SH-SY5Y (cell line): ENCODE results near the gene FOXF1.

ENCODE experiments used
- GATA2 ChIP-seq: IDR thresholded peaks from 2 replicates; pipeline ENCODE4 v1.6.1; 2011; ENCODE audit warnings: mild to moderate bottlenecking, low read depth, low read length
- GATA3 ChIP-seq: IDR thresholded peaks from 2 replicates; pipeline ENCODE4 v1.6.1; 2011; ENCODE audit warnings: low read depth, mild to moderate bottlenecking, low read length, moderate library complexity

The FOXF1 gene

GRCh38 chr16:86524029-86524428 lies 13.7 kb downstream of the FOXF1 start:
- no peak for TF ChIP-seq GATA2
- no peak for TF ChIP-seq GATA3

- TF ChIP-seq GATA2 (no peak), GATA3 (no peak)
Observed at GRCh38 chr16:86525696-86526095, 15.4 kb downstream of the FOXF1 start.

- TF ChIP-seq GATA3 (no peak), GATA2 (no peak)
Observed at GRCh38 chr16:86527366-86527765, 17.0 kb downstream of the FOXF1 start.

- TF ChIP-seq GATA3, result no peak
- no peak for TF ChIP-seq GATA2
Observed at GRCh38 chr16:86528061-86528929, 18.0 kb downstream of the FOXF1 start.

GRCh38 chr16:86529160-86529559 lies 18.8 kb downstream of the FOXF1 start:
- TF ChIP-seq GATA3 (no peak), GATA2 (no peak)

GRCh38 chr16:86530251-86531190 lies 20.2 kb downstream of the FOXF1 start:
- TF ChIP-seq GATA3, result no peak
- no peak for TF ChIP-seq GATA2

GRCh38 chr16:86531191-86531545 lies 20.8 kb downstream of the FOXF1 start:
- TF ChIP-seq GATA2 (no peak), GATA3 (no peak)

- TF ChIP-seq GATA2, result no peak
Observed at GRCh38 chr16:86531641-86532525, 21.6 kb downstream of the FOXF1 start.

GRCh38 chr16:86532526-86532815 lies 22.1 kb downstream of the FOXF1 start:
- TF ChIP-seq GATA3 (no peak), GATA2 (no peak)

- no peak for TF ChIP-seq GATA2
- no peak for TF ChIP-seq GATA3
Observed at GRCh38 chr16:86533076-86533475, 22.7 kb downstream of the FOXF1 start.

- TF ChIP-seq GATA2 (no peak), GATA3 (no peak)
Observed at GRCh38 chr16:86533767-86534351, 23.5 kb downstream of the FOXF1 start.

- TF ChIP-seq GATA3 (no peak), GATA2 (no peak)
Observed at GRCh38 chr16:86534779-86535615, 24.7 kb downstream of the FOXF1 start.

GRCh38 chr16:86536621-86537020 lies 26.3 kb downstream of the FOXF1 start:
- TF ChIP-seq GATA3, result no peak
- no peak for TF ChIP-seq GATA2
